Activated gamma-delta T cell (primary cell): Measurements from ENCODE around the gene CDK5.

ENCODE experiments used
- DNase-seq: peaks from one replicate; lab custom pipeline; 2025; lab: John Stamatoyannopoulos, UW
- total RNA-seq, 2 donors: gene quantifications; one replicate each; lab custom pipeline; 2026; lab: John Stamatoyannopoulos, UW

The CDK5 gene
- 7.9 to 8.5 reads per million in 2 donors for total RNA-seq

GRCh38 chr7:151057506-151057988 is at the start of gene CDK5:
CDK5 (minus strand) TSS chr7:151057897; CDS start chr7:151057848, 49 bp downstream.
- no peak for DNase-seq

- no peak for DNase-seq
Observed at GRCh38 chr7:151104411-151105235, 46.9 kb upstream of the CDK5 start.

- DNase-seq: no peak
Observed at GRCh38 chr7:151103973-151104372, 46.3 kb upstream of the CDK5 start.

- no peak for DNase-seq
Observed at GRCh38 chr7:151102991-151103390, 45.3 kb upstream of the CDK5 start.

GRCh38 chr7:151101621-151102396 is 44.1 kb upstream of the CDK5 start:
- DNase-seq: no peak

- DNase-seq: no peak
Observed at GRCh38 chr7:151100921-151101320, 43.2 kb upstream of the CDK5 start.

- DNase-seq: no peak
Observed at GRCh38 chr7:151099486-151100211, 42.0 kb upstream of the CDK5 start.

- DNase-seq: no peak
Observed at GRCh38 chr7:151095828-151096475, 38.3 kb upstream of the CDK5 start.

- no peak for DNase-seq
Observed at GRCh38 chr7:151095123-151095797, 37.6 kb upstream of the CDK5 start.

GRCh38 chr7:151094675-151095074 is 37.0 kb upstream of the CDK5 start:
- DNase-seq: no peak

GRCh38 chr7:151093748-151094147 is 36.1 kb upstream of the CDK5 start:
- DNase-seq: no peak

GRCh38 chr7:151091988-151092387 is 34.3 kb upstream of the CDK5 start:
- no peak for DNase-seq

GRCh38 chr7:151091431-151091830 is 33.7 kb upstream of the CDK5 start:
- DNase-seq: no peak

- DNase-seq: no peak
Observed at GRCh38 chr7:151091003-151091402, 33.3 kb upstream of the CDK5 start.

- no peak for DNase-seq
Observed at GRCh38 chr7:151089893-151090730, 32.4 kb upstream of the CDK5 start.

GRCh38 chr7:151088856-151089699 is 31.4 kb upstream of the CDK5 start:
- DNase-seq: no peak

- no peak for DNase-seq
Observed at GRCh38 chr7:151088019-151088855, 30.5 kb upstream of the CDK5 start.
